GM23338 (cell line): ENCODE results near the gene ZNF441.

ENCODE experiments used
- EZH2 ChIP-seq: fragments of 200-600 bp; sonication (generic); IDR thresholded peaks from one replicate; pipeline ENCODE4 v1.8.0; 2017; ENCODE audit warnings: antibody characterized with exemption, mild to moderate bottlenecking, low read depth; ENCODE audit not compliant: unreplicated experiment
- JUNB ChIP-seq: IDR thresholded peaks from one replicate; pipeline ENCODE4 v1.6.1; 2016; ENCODE audit warnings: antibody characterized with exemption; ENCODE audit not compliant: unreplicated experiment
- NANOG ChIP-seq: IDR thresholded peaks from 2 replicates; pipeline ENCODE4 v1.6.1; 2016; ENCODE audit warnings: antibody characterized with exemption, borderline replicate concordance
- POLR2AphosphoS5 ChIP-seq: IDR thresholded peaks from 2 replicates; pipeline ENCODE4 v1.6.1; 2016; ENCODE audit warnings: antibody characterized with exemption, low read depth
- STAT1 ChIP-seq: IDR thresholded peaks from one replicate; pipeline ENCODE4 v1.6.1; 2016; ENCODE audit warnings: antibody characterized with exemption; ENCODE audit not compliant: unreplicated experiment
- ZNF114 ChIP-seq: fragments of 250-450 bp; sonication (Bioruptor Pico); IDR thresholded peaks from 2 replicates; pipeline ENCODE4 v1.5.0; 2020; ENCODE audit warnings: mild to moderate bottlenecking, moderate library complexity
- TF ChIP-seq, protein P1 (sequence below), 2 experiments: fragments of 200-600 bp in 1 of 2; sonication (generic) in 1 of 2; conservative IDR thresholded peaks; 2 replicates each; pipeline versions ENCODE4 v1.5.1 to v1.6.1; 2016 to 2017; ENCODE audit warnings: antibody characterized with exemption in 2 of 2, low read depth in 2 of 2, mild to moderate bottlenecking in 2 of 2, moderate library complexity in 1 of 2
- TF ChIP-seq, protein P2 (sequence below): IDR thresholded peaks from one replicate; pipeline ENCODE4 v1.6.1; 2018; ENCODE audit warnings: antibody characterized with exemption; ENCODE audit not compliant: unreplicated experiment
- TF ChIP-seq, protein P3 (sequence below): IDR thresholded peaks from 2 replicates; pipeline ENCODE4 v1.6.1; 2016; ENCODE audit warnings: antibody characterized with exemption

DNA sequence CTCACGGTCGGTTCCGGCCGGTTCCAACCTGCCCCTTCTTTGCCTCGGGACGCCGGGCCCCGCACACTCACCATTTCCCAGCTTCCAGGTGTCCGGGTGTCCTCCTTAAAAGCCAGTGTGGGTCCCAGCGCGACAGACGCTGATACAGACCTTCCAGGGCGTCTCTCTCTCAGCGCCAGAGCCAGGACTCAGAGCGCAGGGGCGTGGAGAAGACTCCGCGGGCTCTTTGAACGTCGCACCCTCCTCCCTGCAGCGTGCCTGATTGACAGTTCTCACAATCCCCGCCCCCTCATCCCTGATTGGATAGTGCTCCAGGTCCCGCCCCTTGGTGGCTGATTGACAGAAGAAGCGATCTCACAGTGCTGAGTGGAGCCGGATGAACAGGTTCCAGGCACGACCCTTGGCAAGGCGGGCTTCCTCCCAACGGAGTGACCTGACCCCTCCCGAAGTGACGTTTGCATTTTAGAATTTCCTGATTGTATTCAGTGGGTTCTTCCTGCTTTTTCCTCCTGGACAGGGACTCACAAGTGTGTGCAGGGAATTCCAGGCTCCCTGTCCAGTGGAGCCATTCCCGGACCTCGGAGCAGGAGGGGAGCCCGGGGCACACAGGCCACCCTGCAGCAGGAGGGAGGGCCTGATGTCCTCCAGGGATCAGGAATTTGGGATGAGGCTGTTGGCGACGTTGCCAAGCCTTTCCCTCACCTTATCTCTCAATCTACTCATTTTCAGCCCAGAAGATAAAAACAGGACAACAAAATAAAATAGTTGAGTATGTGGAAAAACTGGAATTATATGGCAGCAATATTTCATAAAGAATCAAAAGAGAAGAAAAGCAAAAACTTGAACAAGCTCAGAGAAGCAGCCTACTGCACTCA is 27.8 kb upstream of the ZNF441 start, which contains the start of gene ZNF823:
- TF ChIP-seq, protein P1, sequence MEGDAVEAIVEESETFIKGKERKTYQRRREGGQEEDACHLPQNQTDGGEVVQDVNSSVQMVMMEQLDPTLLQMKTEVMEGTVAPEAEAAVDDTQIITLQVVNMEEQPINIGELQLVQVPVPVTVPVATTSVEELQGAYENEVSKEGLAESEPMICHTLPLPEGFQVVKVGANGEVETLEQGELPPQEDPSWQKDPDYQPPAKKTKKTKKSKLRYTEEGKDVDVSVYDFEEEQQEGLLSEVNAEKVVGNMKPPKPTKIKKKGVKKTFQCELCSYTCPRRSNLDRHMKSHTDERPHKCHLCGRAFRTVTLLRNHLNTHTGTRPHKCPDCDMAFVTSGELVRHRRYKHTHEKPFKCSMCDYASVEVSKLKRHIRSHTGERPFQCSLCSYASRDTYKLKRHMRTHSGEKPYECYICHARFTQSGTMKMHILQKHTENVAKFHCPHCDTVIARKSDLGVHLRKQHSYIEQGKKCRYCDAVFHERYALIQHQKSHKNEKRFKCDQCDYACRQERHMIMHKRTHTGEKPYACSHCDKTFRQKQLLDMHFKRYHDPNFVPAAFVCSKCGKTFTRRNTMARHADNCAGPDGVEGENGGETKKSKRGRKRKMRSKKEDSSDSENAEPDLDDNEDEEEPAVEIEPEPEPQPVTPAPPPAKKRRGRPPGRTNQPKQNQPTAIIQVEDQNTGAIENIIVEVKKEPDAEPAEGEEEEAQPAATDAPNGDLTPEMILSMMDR (conservative IDR thresholded peaks at IDR 0.05; ENCODE audit: low read depth in 2 of 2): no peak
- TF ChIP-seq POLR2AphosphoS5: peak; percentile 71
- no peak for TF ChIP-seq EZH2
- no peak for TF ChIP-seq NANOG
- TF ChIP-seq, protein P2, sequence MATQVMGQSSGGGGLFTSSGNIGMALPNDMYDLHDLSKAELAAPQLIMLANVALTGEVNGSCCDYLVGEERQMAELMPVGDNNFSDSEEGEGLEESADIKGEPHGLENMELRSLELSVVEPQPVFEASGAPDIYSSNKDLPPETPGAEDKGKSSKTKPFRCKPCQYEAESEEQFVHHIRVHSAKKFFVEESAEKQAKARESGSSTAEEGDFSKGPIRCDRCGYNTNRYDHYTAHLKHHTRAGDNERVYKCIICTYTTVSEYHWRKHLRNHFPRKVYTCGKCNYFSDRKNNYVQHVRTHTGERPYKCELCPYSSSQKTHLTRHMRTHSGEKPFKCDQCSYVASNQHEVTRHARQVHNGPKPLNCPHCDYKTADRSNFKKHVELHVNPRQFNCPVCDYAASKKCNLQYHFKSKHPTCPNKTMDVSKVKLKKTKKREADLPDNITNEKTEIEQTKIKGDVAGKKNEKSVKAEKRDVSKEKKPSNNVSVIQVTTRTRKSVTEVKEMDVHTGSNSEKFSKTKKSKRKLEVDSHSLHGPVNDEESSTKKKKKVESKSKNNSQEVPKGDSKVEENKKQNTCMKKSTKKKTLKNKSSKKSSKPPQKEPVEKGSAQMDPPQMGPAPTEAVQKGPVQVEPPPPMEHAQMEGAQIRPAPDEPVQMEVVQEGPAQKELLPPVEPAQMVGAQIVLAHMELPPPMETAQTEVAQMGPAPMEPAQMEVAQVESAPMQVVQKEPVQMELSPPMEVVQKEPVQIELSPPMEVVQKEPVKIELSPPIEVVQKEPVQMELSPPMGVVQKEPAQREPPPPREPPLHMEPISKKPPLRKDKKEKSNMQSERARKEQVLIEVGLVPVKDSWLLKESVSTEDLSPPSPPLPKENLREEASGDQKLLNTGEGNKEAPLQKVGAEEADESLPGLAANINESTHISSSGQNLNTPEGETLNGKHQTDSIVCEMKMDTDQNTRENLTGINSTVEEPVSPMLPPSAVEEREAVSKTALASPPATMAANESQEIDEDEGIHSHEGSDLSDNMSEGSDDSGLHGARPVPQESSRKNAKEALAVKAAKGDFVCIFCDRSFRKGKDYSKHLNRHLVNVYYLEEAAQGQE: no peak
- no peak for TF ChIP-seq STAT1
- TF ChIP-seq, protein P3, sequence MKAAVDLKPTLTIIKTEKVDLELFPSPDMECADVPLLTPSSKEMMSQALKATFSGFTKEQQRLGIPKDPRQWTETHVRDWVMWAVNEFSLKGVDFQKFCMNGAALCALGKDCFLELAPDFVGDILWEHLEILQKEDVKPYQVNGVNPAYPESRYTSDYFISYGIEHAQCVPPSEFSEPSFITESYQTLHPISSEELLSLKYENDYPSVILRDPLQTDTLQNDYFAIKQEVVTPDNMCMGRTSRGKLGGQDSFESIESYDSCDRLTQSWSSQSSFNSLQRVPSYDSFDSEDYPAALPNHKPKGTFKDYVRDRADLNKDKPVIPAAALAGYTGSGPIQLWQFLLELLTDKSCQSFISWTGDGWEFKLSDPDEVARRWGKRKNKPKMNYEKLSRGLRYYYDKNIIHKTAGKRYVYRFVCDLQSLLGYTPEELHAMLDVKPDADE: no peak
- TF ChIP-seq ZNF114 (CRISPR knock-in tag): no peak
- TF ChIP-seq JUNB: no peak
